ENCODE results near the gene SUN1.

Gene SUN1, protein sequence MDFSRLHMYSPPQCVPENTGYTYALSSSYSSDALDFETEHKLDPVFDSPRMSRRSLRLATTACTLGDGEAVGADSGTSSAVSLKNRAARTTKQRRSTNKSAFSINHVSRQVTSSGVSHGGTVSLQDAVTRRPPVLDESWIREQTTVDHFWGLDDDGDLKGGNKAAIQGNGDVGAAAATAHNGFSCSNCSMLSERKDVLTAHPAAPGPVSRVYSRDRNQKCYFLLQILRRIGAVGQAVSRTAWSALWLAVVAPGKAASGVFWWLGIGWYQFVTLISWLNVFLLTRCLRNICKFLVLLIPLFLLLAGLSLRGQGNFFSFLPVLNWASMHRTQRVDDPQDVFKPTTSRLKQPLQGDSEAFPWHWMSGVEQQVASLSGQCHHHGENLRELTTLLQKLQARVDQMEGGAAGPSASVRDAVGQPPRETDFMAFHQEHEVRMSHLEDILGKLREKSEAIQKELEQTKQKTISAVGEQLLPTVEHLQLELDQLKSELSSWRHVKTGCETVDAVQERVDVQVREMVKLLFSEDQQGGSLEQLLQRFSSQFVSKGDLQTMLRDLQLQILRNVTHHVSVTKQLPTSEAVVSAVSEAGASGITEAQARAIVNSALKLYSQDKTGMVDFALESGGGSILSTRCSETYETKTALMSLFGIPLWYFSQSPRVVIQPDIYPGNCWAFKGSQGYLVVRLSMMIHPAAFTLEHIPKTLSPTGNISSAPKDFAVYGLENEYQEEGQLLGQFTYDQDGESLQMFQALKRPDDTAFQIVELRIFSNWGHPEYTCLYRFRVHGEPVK

DNA sequence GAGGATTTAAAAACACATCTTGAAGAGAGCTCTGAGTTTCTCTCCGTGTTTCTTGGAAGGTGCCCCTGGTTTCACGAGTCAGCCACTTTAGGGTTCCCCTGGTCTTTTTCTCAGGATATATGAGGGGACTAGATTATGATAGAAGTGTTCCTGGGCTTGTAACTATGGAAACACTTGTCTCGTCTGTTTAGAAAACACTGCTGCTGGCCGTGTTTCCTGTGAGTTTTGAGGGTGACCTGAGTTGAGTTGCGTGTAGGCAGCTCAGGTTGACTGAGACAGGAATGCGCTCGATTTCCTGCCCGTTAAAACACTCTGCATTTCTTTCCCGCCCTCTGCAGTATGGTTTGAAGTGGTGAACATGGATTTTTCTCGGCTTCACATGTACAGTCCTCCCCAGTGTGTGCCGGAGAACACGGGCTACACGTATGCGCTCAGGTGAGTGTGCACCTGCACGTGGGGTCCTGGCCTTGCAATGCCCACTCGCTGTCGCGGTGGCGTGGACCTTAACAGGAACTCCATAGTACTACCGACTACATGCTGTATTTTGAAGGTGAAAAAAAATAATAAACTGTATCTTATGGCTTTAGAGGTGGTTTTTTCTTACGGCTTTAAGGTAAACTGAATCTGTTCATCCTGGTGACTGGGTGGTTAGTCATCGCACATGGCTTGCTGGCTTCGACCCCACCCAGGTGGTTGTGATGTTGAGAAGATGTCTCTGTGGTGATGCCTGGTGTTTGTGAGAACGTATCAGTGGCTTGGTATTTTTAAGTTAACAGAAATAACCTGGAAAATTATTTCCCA, at the start of gene SUN1:
TSS of gene SUN1 (plus strand) at position 310 of the 801 bp plus-strand sequence. CDS start at position 359, 49 bp downstream.
- TF ChIP-seq, protein P1, sequence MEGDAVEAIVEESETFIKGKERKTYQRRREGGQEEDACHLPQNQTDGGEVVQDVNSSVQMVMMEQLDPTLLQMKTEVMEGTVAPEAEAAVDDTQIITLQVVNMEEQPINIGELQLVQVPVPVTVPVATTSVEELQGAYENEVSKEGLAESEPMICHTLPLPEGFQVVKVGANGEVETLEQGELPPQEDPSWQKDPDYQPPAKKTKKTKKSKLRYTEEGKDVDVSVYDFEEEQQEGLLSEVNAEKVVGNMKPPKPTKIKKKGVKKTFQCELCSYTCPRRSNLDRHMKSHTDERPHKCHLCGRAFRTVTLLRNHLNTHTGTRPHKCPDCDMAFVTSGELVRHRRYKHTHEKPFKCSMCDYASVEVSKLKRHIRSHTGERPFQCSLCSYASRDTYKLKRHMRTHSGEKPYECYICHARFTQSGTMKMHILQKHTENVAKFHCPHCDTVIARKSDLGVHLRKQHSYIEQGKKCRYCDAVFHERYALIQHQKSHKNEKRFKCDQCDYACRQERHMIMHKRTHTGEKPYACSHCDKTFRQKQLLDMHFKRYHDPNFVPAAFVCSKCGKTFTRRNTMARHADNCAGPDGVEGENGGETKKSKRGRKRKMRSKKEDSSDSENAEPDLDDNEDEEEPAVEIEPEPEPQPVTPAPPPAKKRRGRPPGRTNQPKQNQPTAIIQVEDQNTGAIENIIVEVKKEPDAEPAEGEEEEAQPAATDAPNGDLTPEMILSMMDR (IDR thresholded peaks at IDR 0.05): no peak

DNA sequence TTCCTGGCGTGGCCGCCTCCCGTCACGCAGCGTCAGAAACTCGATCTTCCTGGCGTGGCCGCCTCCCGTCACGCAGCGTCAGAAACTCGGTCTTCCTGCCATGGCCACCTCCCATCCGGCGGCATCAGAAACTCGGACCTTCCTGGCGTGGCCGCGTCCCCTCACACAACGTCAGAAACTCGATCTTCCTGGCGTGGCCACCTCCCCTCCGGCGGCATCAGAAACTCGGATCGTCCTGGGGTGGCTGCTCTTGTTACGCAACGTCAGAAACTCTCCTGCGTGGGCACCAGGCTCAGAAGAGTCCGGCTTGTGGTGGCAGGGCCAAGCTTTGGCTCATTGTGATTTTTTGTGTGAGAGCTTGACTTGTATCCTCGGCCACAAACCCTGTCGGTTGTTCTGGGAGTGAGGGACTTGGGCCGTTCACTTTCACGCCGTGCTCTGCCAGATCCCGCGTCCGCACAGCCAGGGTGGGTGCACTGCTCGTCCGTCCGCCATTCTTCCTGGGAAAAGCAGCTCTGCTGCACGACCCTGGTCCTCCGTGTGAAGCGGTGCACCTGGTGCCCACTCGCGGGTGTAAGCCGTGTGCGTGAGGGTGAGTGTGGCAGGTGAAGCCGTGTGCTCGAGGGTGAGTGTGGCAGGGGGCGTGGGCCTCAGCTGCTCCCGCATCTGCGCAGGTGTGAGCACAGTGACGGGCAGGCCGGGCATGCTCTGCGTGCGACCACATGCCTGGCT, 49.4 kb upstream of the SUN1 start:
- TF ChIP-seq, protein P1 (IDR thresholded peaks at IDR 0.05): no peak

DNA sequence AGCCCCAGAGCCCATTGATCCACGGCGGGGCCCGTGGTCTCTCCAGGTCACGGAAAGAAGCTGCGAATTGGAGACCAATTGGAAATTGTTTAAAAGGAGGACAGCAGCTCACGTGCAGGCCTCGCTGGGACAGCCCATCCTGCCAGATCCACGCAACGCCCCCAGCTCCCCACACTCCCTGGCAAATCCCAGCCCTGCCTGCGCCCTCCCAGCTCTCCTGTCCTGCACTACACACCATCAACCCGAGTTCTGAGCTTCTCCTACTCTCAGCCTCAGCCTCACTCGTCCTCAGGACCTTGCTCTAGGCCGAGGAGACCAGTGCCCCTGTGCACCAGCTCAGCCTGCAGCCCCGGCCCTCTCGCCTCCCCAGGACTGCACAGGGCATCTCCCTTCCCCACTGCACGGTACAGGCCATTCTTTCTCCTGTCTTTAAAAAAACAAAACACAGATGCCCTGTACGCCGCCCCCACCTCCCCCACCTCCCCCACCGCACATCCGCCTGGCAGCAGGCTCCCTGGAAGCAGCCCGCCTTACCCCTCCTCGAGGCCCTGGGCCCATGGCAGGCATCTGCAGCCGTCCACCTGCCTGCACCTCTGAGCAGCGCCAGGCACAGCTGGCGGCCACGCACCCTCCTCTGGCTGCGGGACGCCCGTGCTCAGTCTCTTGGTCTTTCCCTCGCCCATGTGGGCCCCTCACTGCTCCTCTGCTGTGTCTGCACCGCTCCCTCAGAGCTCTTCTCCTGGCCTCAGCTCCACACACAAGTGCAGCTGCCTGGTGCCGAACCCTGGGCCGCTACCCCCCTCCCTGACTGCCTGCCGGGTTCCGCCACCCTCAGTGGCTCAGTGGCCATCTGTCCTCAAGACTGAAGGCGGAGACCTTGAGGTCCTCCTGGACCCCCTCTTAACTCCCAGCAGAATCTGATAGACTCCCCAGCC, 48.5 kb upstream of the SUN1 start:
- TF ChIP-seq, protein P1 (IDR thresholded peaks at IDR 0.05): no peak

DNA sequence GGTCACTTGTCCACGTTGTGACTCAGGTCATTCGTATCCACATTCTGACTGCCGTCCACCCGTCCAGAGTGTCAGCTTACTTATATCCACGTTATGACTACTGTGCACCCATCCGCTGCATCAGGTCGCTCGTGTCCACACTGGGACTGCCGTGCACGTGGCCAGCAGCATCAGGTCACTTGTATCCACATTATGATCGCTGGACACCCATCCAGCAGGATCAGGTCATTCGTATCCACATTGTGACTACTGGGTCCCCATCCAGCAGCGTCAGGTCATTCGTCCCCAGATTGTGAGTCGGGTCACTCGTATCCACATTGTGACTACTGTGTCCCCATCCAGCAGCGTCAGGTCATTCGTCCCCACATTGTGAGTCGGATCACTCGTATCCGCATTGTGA, 47.3 kb upstream of the SUN1 start:
- TF ChIP-seq, protein P1 (IDR thresholded peaks at IDR 0.05): no peak

DNA sequence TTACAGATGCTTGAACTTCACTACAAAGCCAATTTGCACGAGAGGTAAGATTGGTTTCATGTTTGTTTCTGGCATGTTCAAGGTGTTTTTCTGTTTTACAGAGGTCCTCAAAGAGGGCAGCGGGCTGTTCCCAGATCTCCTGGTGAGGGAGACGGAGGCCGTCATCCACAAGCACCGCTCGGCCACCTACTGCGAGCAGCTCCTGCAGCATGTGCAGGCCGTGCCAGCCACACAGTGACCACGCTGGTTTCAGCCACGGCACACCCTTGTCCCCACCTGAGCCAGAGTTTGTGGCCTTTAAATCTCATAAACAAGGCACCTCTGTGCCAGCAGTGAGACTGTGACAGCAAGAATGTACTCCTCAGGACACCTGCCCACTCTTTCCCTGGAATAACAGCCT, 46.9 kb upstream of the SUN1 start:
- TF ChIP-seq, protein P1 (IDR thresholded peaks at IDR 0.05): no peak

DNA sequence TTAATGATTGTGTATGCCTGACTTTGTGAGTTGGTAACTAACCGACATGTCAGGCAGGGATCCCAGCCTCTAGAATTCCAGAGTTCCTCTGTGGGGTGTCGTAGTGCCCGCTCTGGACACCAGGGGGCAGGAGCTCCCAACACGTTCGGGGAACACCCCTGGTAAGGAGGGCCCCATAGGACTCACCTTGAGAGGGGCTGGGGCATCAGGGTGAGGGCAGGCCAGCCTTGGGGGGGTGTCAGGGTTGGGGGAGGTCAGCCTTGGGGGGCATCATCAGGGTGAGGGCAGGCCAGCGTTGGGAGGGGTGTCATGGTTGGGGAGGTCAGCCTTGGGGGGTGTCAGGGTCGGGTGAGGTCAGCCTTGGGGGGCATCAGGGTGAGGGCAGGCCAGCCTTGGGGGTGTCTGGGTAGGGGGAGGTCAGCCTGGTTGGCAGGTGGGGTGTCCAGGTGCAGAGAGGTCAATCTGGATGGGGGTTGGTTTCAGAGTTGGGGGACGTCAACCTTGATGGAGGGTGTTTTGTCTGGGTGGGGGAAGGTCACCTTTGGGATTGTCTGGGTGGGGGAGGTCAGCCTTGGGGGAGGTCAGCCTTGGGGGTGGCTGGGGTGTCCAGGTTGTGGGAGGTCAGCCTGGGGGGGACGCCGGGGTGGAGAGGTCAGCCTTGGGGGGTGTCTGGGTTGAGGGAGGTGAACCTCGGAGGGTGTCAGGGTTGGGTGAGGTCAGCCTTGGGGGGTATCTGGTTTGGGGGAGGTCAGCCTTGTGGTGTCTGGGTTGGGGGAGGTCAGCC, 45.6 kb upstream of the SUN1 start:
- TF ChIP-seq, protein P1 (IDR thresholded peaks at IDR 0.05): peak; percentile 91

All from LNCAP (cell line).